Hepatocyte (in vitro differentiated cells): ENCODE data around the gene ALX4. TPM values are rescaled to one million over a fixed set of nuclear protein-coding genes. Genes with fewer than 3 reads are reported as not detected.

Experiments
- DNase-seq: peaks from one replicate; pipeline ENCODE4 v3.0.0-alpha.2; 2016; ENCODE audit warnings: low spot score
- H2AFZ ChIP-seq: fragments of 200-600 bp; sonication (generic); 2 replicates; pipeline ENCODE4 v1.6.0; 2016; ENCODE audit warnings: antibody characterized with exemption, mild to moderate bottlenecking
- H3K27ac ChIP-seq: fragments of 200-600 bp; sonication (generic); 2 replicates; pipeline ENCODE4 v1.5.1; 2016; ENCODE audit warnings: mild to moderate bottlenecking
- H3K27me3 ChIP-seq: fragments of 200-600 bp; sonication (generic); 2 replicates; pipeline ENCODE4 v1.6.1; 2016
- H3K36me3 ChIP-seq: fragments of 200-600 bp; sonication (generic); replicated peaks from 2 replicates; pipeline ENCODE4 v1.5.1; 2016; ENCODE audit warnings: low read depth; ENCODE audit not compliant: insufficient read depth
- H3K4me1 ChIP-seq: fragments of 200-600 bp; sonication (generic); 2 replicates; pipeline ENCODE4 v1.5.1; 2016; ENCODE audit warnings: mild to moderate bottlenecking, moderate library complexity; ENCODE audit not compliant: insufficient read depth
- H3K4me2 ChIP-seq: fragments of 200-600 bp; sonication (generic); 2 replicates; pipeline ENCODE4 v1.6.0; 2016
- H3K4me3 ChIP-seq: fragments of 200-600 bp; sonication (generic); 2 replicates; pipeline ENCODE4 v1.5.1; 2016; ENCODE audit warnings: mild to moderate bottlenecking
- H3K79me2 ChIP-seq: fragments of 200-600 bp; sonication (generic); 2 replicates; pipeline ENCODE4 v1.6.0; 2017; ENCODE audit warnings: mild to moderate bottlenecking
- H3K9me2 ChIP-seq: fragments of 200-600 bp; sonication (generic); replicated peaks from 2 replicates; pipeline ENCODE4 v1.6.0; 2017; ENCODE audit warnings: mild to moderate bottlenecking; ENCODE audit not compliant: insufficient read depth
- H3K9me3 ChIP-seq: fragments of 200-600 bp; sonication (generic); 2 replicates; pipeline ENCODE4 v1.5.1; 2016; ENCODE audit warnings: low read depth, mild to moderate bottlenecking
- H4K20me1 ChIP-seq: fragments of 200-600 bp; sonication (generic); 2 replicates; pipeline ENCODE4 v1.6.0; 2016; ENCODE audit warnings: mild to moderate bottlenecking; ENCODE audit not compliant: insufficient read depth, poor library complexity, severe bottlenecking
- CTCF ChIP-seq: fragments of 200-600 bp; sonication (generic); IDR thresholded peaks from 2 replicates; pipeline ENCODE4 v1.5.1; 2016; ENCODE audit warnings: antibody characterized with exemption, mild to moderate bottlenecking; ENCODE audit not compliant: poor library complexity
- EZH2 ChIP-seq: fragments of 200-600 bp; sonication (generic); IDR thresholded peaks from 2 replicates; pipeline ENCODE4 v1.6.1; 2016; ENCODE audit warnings: antibody characterized with exemption, mild to moderate bottlenecking, borderline replicate concordance
- EZH2phosphoT487 ChIP-seq: fragments of 200-600 bp; sonication (generic); IDR thresholded peaks from one replicate; pipeline ENCODE4 v1.6.1; 2018; ENCODE audit warnings: antibody characterized with exemption, mild to moderate bottlenecking, low read depth, moderate library complexity; ENCODE audit not compliant: unreplicated experiment, severe bottlenecking
- WGBS: methylation state at CpG from one replicate; pipeline ENCODE4 v1.1.6; 2016; ENCODE audit warnings: low lambda C conversion rate; ENCODE audit errors: missing lambda C conversion rate; 5-methylcytosine and 5-hydroxymethylcytosine counted together
- polyA plus RNA-seq: library from polyadenylated mRNA; unstranded; fragments of >200 nt; fragmentation: Nextera tagmentation; extraction: Ambion mirVana; gene quantifications from 2 replicates; pipeline ENCODE4 v1.2.1, GENCODE V29; 2016
- total RNA-seq: library from RNA; depleted of rRNA; stranded (reverse); fragments of >200 nt; gene quantifications from 2 replicates; pipeline ENCODE4 v1.2.3, GENCODE V29; 2014

The ALX4 gene
- total and polyA plus RNA-seq, 2 experiments from 2014 or later: 1.3 to 3.8 TPM

GRCh38 chr11:44237156-44237555, 72.8 kb downstream of the ALX4 start:
- H4K20me1 ChIP-seq: no peaks in the 10 kb centered on the region
- no peak overlapping the region for H2AFZ ChIP-seq
- 79% methylated on average over 1 of the region's 1 CpG for WGBS
- no peak overlapping the region for H3K4me3 ChIP-seq
- no peak overlapping the region for H3K4me2 ChIP-seq
- DNase-seq: no peak
- H3K9me2 ChIP-seq: no peaks in the 10 kb centered on the region
- no peak overlapping the region for H3K27ac ChIP-seq
- H3K79me2 ChIP-seq: no peaks in the 10 kb centered on the region
- H3K9me3 ChIP-seq: no peaks in the 10 kb centered on the region
- H3K27me3 ChIP-seq: no peaks in the 10 kb centered on the region
- H3K4me1 ChIP-seq: no peaks in the 10 kb centered on the region
- no peaks in the 10 kb centered on the region for H3K36me3 ChIP-seq
- TF ChIP-seq EZH2phosphoT487 (no peak), CTCF (no peak)

- no peak overlapping the region for H3K4me2 ChIP-seq
- no peaks in the 10 kb centered on the region for H3K4me1 ChIP-seq
- H3K79me2 ChIP-seq: no peaks in the 10 kb centered on the region
- TF ChIP-seq EZH2phosphoT487 (no peak), CTCF (no peak), EZH2 (no peak)
- no peak overlapping the region for H3K4me3 ChIP-seq
- H3K27me3 ChIP-seq: no peaks in the 10 kb centered on the region
- no peaks in the 10 kb centered on the region for H3K9me2 ChIP-seq
- no peaks in the 10 kb centered on the region for H3K36me3 ChIP-seq
- no peak overlapping the region for H2AFZ ChIP-seq
- no peaks in the 10 kb centered on the region for H3K9me3 ChIP-seq
- DNase-seq: no peak
- no peaks in the 10 kb centered on the region for H4K20me1 ChIP-seq
- 93% methylated on average over 2 of the region's 2 CpGs for WGBS
- no peak overlapping the region for H3K27ac ChIP-seq
These were observed 73.6 kb downstream of the ALX4 start for GRCh38 chr11:44236296-44236695.

DNA sequence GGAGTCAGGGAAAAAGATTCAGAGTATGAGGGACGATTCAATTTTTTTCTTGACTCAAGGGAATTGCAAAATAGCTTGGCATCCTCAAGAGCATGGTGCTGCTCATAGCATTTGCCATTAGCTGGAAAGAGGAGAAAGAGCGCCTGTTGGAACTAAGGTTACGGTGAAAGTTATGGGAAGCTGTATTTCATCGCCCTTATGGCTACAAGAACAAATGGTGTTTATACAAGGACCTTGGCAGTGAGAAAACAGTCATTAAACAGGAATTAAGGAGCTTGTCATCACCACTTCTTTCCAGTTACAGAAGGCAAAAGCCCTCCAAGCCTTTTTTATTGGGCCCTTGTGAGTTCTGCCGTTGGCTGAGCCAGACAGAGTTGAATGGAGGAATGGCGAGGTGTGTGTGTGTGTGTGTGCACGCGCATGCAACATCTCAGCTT, 74.2 kb downstream of the ALX4 start:
- Histone ChIP-seq H2AFZ (no peak overlapping the region), H3K9me2 (no peaks in the 10 kb centered on the region), H3K4me3 (no peak overlapping the region), H3K4me2 (no peak overlapping the region), H3K4me1 (no peaks in the 10 kb centered on the region), H3K36me3 (no peaks in the 10 kb centered on the region), H4K20me1 (no peaks in the 10 kb centered on the region), H3K27me3 (no peaks in the 10 kb centered on the region), H3K9me3 (no peaks in the 10 kb centered on the region), H3K79me2 (no peaks in the 10 kb centered on the region), H3K27ac (no peak overlapping the region)
- DNase-seq: no peak
- TF ChIP-seq EZH2: no peak
- no peak for TF ChIP-seq EZH2phosphoT487
- TF ChIP-seq CTCF: no peak
- 79% methylated on average over 8 of the region's 8 CpGs for WGBS

- peaks cover 14% of the 10 kb centered on the region for H3K4me1 ChIP-seq
- no peaks in the 10 kb centered on the region for H3K9me3 ChIP-seq
- no peak overlapping the region for H3K4me3 ChIP-seq
- TF ChIP-seq EZH2phosphoT487 (no peak), CTCF (no peak), EZH2 (no peak)
- no peak overlapping the region for H2AFZ ChIP-seq
- H3K4me2 ChIP-seq: no peak overlapping the region
- 73% methylated on average over 3 of the region's 3 CpGs for WGBS
- no peaks in the 10 kb centered on the region for H3K36me3 ChIP-seq
- DNase-seq: no peak
- no peaks in the 10 kb centered on the region for H3K27me3 ChIP-seq
- no peak overlapping the region for H3K27ac ChIP-seq
- no peaks in the 10 kb centered on the region for H3K9me2 ChIP-seq
- H4K20me1 ChIP-seq: peaks cover 4% of the 10 kb centered on the region
- no peaks in the 10 kb centered on the region for H3K79me2 ChIP-seq
These were observed 80.3 kb downstream of the ALX4 start for GRCh38 chr11:44229624-44230023.
